MM.1S (cell line): ENCODE results near the gene ATP1A4.

Experiments used
- EZH2 ChIP-seq: fragments of 300-600 bp; sonication (generic); optimal IDR thresholded peaks from 2 replicates; pipeline ENCODE3; 2017; ENCODE audit warnings: low read depth, mild to moderate bottlenecking, antibody characterized with exemption, low read length, mixed read lengths
- EZH2phosphoT487 ChIP-seq: fragments of 300-600 bp; sonication (generic); IDR thresholded peaks from 2 replicates; pipeline ENCODE4 v1.6.1; 2018; ENCODE audit warnings: antibody characterized with exemption, low read length
- TF ChIP-seq, protein P1 (sequence below): fragments of 300-600 bp; sonication (generic); IDR thresholded peaks from 2 replicates; pipeline ENCODE4 v1.5.1; 2016; ENCODE audit warnings: antibody characterized with exemption, low read length, mixed read lengths

DNA sequence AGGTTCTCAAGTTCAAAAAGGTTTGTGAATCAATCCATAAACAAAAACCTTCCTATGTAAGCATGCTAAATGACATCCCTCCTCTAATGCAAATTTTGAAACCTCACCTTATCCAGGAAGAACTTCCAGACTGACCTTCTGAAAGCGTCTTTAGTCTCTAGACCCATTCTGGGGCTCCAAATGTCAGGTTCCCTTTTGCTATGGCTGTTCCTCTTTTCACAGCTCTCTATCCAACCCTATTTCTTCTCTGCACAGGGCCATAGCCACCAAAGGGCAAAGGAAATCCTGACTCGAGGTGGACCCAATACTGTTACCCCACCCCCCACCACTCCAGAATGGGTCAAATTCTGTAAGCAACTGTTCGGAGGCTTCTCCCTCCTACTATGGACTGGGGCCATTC is 3.4 kb downstream of the ATP1A4 start:
- TF ChIP-seq, protein P1, sequence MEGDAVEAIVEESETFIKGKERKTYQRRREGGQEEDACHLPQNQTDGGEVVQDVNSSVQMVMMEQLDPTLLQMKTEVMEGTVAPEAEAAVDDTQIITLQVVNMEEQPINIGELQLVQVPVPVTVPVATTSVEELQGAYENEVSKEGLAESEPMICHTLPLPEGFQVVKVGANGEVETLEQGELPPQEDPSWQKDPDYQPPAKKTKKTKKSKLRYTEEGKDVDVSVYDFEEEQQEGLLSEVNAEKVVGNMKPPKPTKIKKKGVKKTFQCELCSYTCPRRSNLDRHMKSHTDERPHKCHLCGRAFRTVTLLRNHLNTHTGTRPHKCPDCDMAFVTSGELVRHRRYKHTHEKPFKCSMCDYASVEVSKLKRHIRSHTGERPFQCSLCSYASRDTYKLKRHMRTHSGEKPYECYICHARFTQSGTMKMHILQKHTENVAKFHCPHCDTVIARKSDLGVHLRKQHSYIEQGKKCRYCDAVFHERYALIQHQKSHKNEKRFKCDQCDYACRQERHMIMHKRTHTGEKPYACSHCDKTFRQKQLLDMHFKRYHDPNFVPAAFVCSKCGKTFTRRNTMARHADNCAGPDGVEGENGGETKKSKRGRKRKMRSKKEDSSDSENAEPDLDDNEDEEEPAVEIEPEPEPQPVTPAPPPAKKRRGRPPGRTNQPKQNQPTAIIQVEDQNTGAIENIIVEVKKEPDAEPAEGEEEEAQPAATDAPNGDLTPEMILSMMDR = no peak
- TF ChIP-seq EZH2phosphoT487 = no peak
- no peak for TF ChIP-seq EZH2
